HG03196 (cell line): ENCODE measurements around the gene GNAZ.

ENCODE experiments used
- ATAC-seq: cut with Tn5 transposase; IDR thresholded peaks from one replicate; pipeline ENCODE4 v1.9.1; 2021; ENCODE audit not compliant: unreplicated experiment

Gene GNAZ

GRCh38 chr22:23091760-23092159 is 21.4 kb downstream of the GNAZ start:
- no peak for ATAC-seq

- no peak for ATAC-seq
Measured at GRCh38 chr22:23092217-23092955, 22.1 kb downstream of the GNAZ start.

GRCh38 chr22:23093051-23093788 is 22.9 kb downstream of the GNAZ start:
- no peak for ATAC-seq

GRCh38 chr22:23094260-23094659 is 23.9 kb downstream of the GNAZ start:
- ATAC-seq: no peak

- no peak for ATAC-seq
Measured at GRCh38 chr22:23094695-23095681, 24.7 kb downstream of the GNAZ start.

GRCh38 chr22:23095733-23096342 is 25.5 kb downstream of the GNAZ start:
- no peak for ATAC-seq

- ATAC-seq: no peak
Measured at GRCh38 chr22:23097412-23098229, 27.3 kb downstream of the GNAZ start.

- ATAC-seq: no peak
Measured at GRCh38 chr22:23098230-23098705, 27.9 kb downstream of the GNAZ start.

- ATAC-seq: no peak
Measured at GRCh38 chr22:23098718-23099530, 28.6 kb downstream of the GNAZ start.

- ATAC-seq: no peak
Measured at GRCh38 chr22:23099531-23099804, 29.1 kb downstream of the GNAZ start.

GRCh38 chr22:23100124-23100801 is 29.9 kb downstream of the GNAZ start:
- no peak for ATAC-seq

- ATAC-seq: no peak
Measured at GRCh38 chr22:23101524-23101923, 31.2 kb downstream of the GNAZ start.

- ATAC-seq: no peak
Measured at GRCh38 chr22:23102002-23102655, 31.8 kb downstream of the GNAZ start.

- no peak for ATAC-seq
Measured at GRCh38 chr22:23102776-23103175, 32.5 kb downstream of the GNAZ start.

GRCh38 chr22:23103199-23103954 is 33.1 kb downstream of the GNAZ start:
- no peak for ATAC-seq

GRCh38 chr22:23104187-23104971 is 34.1 kb downstream of the GNAZ start:
- no peak for ATAC-seq

- ATAC-seq: no peak
Measured at GRCh38 chr22:23105304-23105703, 35.0 kb downstream of the GNAZ start.
